ENCODE results near the gene TP73.

Gene TP73

GRCh38 chr1:3733094-3733882 is 81.0 kb downstream of the TP73 start:
- Histone ChIP-seq H3K4me2 (ENCODE audit: low read length) (no peak overlapping the region), H3K9me3 (ENCODE audit: control insufficient read depth, insufficient read depth, low read length) (no peaks in the 10 kb centered on the region), H3K4me3 (ENCODE audit: low read length) (no peak overlapping the region), H3K27ac (ENCODE audit: low read depth, low read length) (no peak overlapping the region), H3K79me2 (ENCODE audit: control insufficient read depth, low read length) (no peaks in the 10 kb centered on the region), H3K36me3 (ENCODE audit: control insufficient read depth, low read length) (no peaks in the 10 kb centered on the region), H4K20me1 (ENCODE audit: control insufficient read depth, insufficient read depth, low read depth, low read length) (no peaks in the 10 kb centered on the region), H3F3A (ENCODE audit: control insufficient read depth, insufficient read depth) (no peaks in the 10 kb centered on the region), H3K4me1 (ENCODE audit: control insufficient read depth, low read length) (no peaks in the 10 kb centered on the region), H3K9me2 (replicated peaks; ENCODE audit: control insufficient read depth, low read length) (no peaks in the 10 kb centered on the region), H3K27me3 (ENCODE audit: control insufficient read depth, low read length) (no peaks in the 10 kb centered on the region)
- TF ChIP-seq EZH2phosphoT487 (IDR thresholded peaks at IDR 0.05; ENCODE audit: borderline replicate concordance, low read length) (no peak), CTCF (IDR thresholded peaks at IDR 0.05; ENCODE audit: low read depth, low read length, poor library complexity, severe bottlenecking) (no peak)

- H3K36me3 ChIP-seq (ENCODE audit: control insufficient read depth, low read length), result no peaks in the 10 kb centered on the region
- H3K9me3 ChIP-seq (ENCODE audit: control insufficient read depth, insufficient read depth, low read length), result no peaks in the 10 kb centered on the region
- no peaks in the 10 kb centered on the region for H3K9me2 ChIP-seq (replicated peaks; ENCODE audit: control insufficient read depth, low read length)
- TF ChIP-seq CTCF (IDR thresholded peaks at IDR 0.05; ENCODE audit: low read depth, low read length, poor library complexity, severe bottlenecking), result no peak
- no peaks in the 10 kb centered on the region for H3K27me3 ChIP-seq (ENCODE audit: control insufficient read depth, low read length)
- H3K27ac ChIP-seq (ENCODE audit: low read depth, low read length), result no peak overlapping the region
- no peak overlapping the region for H3K4me3 ChIP-seq (ENCODE audit: low read length)
- H3F3A ChIP-seq (ENCODE audit: control insufficient read depth, insufficient read depth), result no peaks in the 10 kb centered on the region
- no peaks in the 10 kb centered on the region for H3K79me2 ChIP-seq (ENCODE audit: control insufficient read depth, low read length)
- no peaks in the 10 kb centered on the region for H4K20me1 ChIP-seq (ENCODE audit: control insufficient read depth, insufficient read depth, low read depth, low read length)
- no peaks in the 10 kb centered on the region for H3K4me1 ChIP-seq (ENCODE audit: control insufficient read depth, low read length)
- H3K4me2 ChIP-seq (ENCODE audit: low read length), result no peak overlapping the region
These were observed 81.7 kb downstream of the TP73 start for GRCh38 chr1:3733883-3734589.

- Histone ChIP-seq H4K20me1 (ENCODE audit: control insufficient read depth, insufficient read depth, low read depth, low read length) (no peaks in the 10 kb centered on the region), H3K9me3 (ENCODE audit: control insufficient read depth, insufficient read depth, low read length) (no peaks in the 10 kb centered on the region), H3K9me2 (replicated peaks; ENCODE audit: control insufficient read depth, low read length) (no peaks in the 10 kb centered on the region), H3K79me2 (ENCODE audit: control insufficient read depth, low read length) (no peaks in the 10 kb centered on the region), H3K4me3 (ENCODE audit: low read length) (no peak overlapping the region), H3K27me3 (ENCODE audit: control insufficient read depth, low read length) (no peaks in the 10 kb centered on the region), H3K27ac (ENCODE audit: low read depth, low read length) (no peak overlapping the region), H3K36me3 (ENCODE audit: control insufficient read depth, low read length) (no peaks in the 10 kb centered on the region), H3K4me2 (ENCODE audit: low read length) (no peak overlapping the region), H3F3A (ENCODE audit: control insufficient read depth, insufficient read depth) (no peaks in the 10 kb centered on the region), H3K4me1 (ENCODE audit: control insufficient read depth, low read length) (no peaks in the 10 kb centered on the region)
- TF ChIP-seq EZH2phosphoT487 (IDR thresholded peaks at IDR 0.05; ENCODE audit: borderline replicate concordance, low read length), result no peak
- no peak for TF ChIP-seq CTCF (IDR thresholded peaks at IDR 0.05; ENCODE audit: low read depth, low read length, poor library complexity, severe bottlenecking)
These were observed 82.3 kb downstream of the TP73 start for GRCh38 chr1:3734602-3735001.

All from DOHH2 (cell line).